ENCODE results near the gene SRPK3.

DNA sequence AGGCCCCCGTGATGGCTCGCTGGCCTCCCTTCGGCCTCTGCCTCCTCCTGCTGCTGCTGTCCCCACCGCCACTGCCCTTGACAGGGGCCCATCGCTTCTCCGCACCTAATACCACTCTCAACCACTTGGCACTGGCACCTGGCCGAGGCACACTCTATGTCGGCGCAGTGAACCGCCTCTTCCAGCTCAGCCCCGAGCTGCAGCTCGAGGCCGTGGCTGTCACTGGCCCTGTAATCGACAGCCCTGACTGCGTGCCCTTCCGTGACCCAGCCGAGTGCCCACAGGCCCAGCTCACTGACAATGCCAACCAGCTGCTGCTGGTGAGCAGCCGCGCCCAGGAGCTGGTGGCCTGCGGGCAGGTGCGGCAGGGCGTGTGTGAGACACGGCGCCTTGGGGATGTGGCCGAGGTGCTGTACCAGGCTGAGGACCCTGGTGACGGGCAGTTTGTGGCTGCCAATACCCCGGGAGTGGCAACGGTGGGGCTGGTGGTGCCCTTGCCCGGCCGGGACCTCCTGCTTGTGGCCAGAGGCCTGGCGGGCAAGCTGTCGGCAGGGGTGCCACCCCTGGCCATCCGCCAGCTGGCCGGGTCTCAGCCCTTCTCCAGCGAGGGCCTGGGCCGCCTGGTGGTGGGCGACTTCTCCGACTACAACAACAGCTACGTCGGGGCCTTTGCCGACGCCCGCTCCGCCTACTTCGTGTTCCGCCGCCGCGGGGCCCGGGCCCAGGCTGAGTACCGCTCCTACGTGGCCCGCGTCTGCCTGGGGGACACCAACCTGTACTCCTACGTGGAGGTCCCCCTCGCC lies 13.8 kb upstream of the SRPK3 start:
- TF ChIP-seq, protein P1, sequence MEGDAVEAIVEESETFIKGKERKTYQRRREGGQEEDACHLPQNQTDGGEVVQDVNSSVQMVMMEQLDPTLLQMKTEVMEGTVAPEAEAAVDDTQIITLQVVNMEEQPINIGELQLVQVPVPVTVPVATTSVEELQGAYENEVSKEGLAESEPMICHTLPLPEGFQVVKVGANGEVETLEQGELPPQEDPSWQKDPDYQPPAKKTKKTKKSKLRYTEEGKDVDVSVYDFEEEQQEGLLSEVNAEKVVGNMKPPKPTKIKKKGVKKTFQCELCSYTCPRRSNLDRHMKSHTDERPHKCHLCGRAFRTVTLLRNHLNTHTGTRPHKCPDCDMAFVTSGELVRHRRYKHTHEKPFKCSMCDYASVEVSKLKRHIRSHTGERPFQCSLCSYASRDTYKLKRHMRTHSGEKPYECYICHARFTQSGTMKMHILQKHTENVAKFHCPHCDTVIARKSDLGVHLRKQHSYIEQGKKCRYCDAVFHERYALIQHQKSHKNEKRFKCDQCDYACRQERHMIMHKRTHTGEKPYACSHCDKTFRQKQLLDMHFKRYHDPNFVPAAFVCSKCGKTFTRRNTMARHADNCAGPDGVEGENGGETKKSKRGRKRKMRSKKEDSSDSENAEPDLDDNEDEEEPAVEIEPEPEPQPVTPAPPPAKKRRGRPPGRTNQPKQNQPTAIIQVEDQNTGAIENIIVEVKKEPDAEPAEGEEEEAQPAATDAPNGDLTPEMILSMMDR (IDR thresholded peaks at IDR 0.05): no peak
- TF ChIP-seq ZFX (IDR thresholded peaks at IDR 0.05; ENCODE audit: borderline replicate concordance): no peak
